H9 (cell line): ENCODE results near the gene ERVMER34-1. TPM values are rescaled to one million over a fixed set of nuclear protein-coding genes. Genes with fewer than 3 reads are reported as not detected.

ENCODE experiments used
- DNase-seq: peaks from one replicate; pipeline ENCODE4 v3.0.0-alpha.2; 2017
- H2AFZ ChIP-seq: one replicate; pipeline ENCODE4 v1.6.1; 2013; ENCODE audit warnings: mild to moderate bottlenecking, low read length, control low read depth, moderate library complexity
- H2AK5ac ChIP-seq: 2 replicates; pipeline ENCODE4 v1.6.1; 2013; ENCODE audit warnings: low read length, control low read depth, mixed read lengths; ENCODE audit not compliant: insufficient read length
- H2BK120ac ChIP-seq: one replicate; pipeline ENCODE4 v1.6.1; 2013; ENCODE audit warnings: low read depth, mild to moderate bottlenecking, low read length, control low read depth, inconsistent platforms; ENCODE audit not compliant: poor library complexity, severe bottlenecking
- H2BK12ac ChIP-seq: 2 replicates; pipeline ENCODE4 v1.6.1; 2013; ENCODE audit warnings: low read length, control low read depth, mixed read lengths, low read depth; ENCODE audit not compliant: insufficient read length
- H2BK15ac ChIP-seq: 2 replicates; pipeline ENCODE4 v1.6.1; 2013; ENCODE audit warnings: low read depth, low read length, control low read depth
- H2BK20ac ChIP-seq: one replicate; pipeline ENCODE4 v1.6.1; 2013; ENCODE audit warnings: low read depth, mild to moderate bottlenecking, low read length, control low read depth, inconsistent platforms; ENCODE audit not compliant: poor library complexity, severe bottlenecking
- H2BK5ac ChIP-seq: 2 replicates; pipeline ENCODE4 v1.6.1; 2013; ENCODE audit warnings: low read length, control low read depth, mixed read lengths; ENCODE audit not compliant: insufficient read length
- H3K14ac ChIP-seq: 2 replicates; pipeline ENCODE4 v1.6.1; 2013; ENCODE audit warnings: low read length, control low read depth; ENCODE audit not compliant: insufficient read depth
- H3K18ac ChIP-seq: 2 replicates; pipeline ENCODE4 v1.6.1; 2013; ENCODE audit warnings: low read depth, mild to moderate bottlenecking, mixed read lengths, low read length, control low read depth; ENCODE audit not compliant: insufficient read length
- H3K23ac ChIP-seq: 2 replicates; pipeline ENCODE4 v1.6.1; 2013; ENCODE audit warnings: low read length, control low read depth, mixed read lengths, low read depth; ENCODE audit not compliant: insufficient read length
- H3K23me2 ChIP-seq: 2 replicates; pipeline ENCODE4 v1.6.1; 2013; ENCODE audit warnings: low read depth, mild to moderate bottlenecking, mixed read lengths, low read length, control low read depth; ENCODE audit not compliant: insufficient read length, poor library complexity, severe bottlenecking
- H3K27ac ChIP-seq: 2 replicates; pipeline ENCODE4 v1.5.1; 2013; ENCODE audit warnings: low read length, control low read depth, mixed read lengths, low read depth; ENCODE audit not compliant: insufficient read length
- H3K27me3 ChIP-seq: 2 replicates; pipeline ENCODE4 v1.6.1; 2013; ENCODE audit warnings: low read length, control low read depth, inconsistent platforms; ENCODE audit not compliant: insufficient read depth
- H3K4ac ChIP-seq: 2 replicates; pipeline ENCODE4 v1.6.1; 2013; ENCODE audit warnings: low read depth, mild to moderate bottlenecking, control low read depth, inconsistent platforms, low read length, moderate library complexity
- H3K4me1 ChIP-seq: 2 replicates; pipeline ENCODE4 v1.6.1; 2013; ENCODE audit warnings: low read length, control low read depth, inconsistent platforms; ENCODE audit not compliant: insufficient read depth
- H3K4me2 ChIP-seq: 2 replicates; pipeline ENCODE4 v1.6.1; 2013; ENCODE audit warnings: low read length, control low read depth, mixed read lengths; ENCODE audit not compliant: insufficient read length, insufficient read depth
- H3K56ac ChIP-seq: 2 replicates; pipeline ENCODE4 v1.6.1; 2013; ENCODE audit warnings: low read depth, mild to moderate bottlenecking, mixed read lengths, low read length, control low read depth; ENCODE audit not compliant: insufficient read length
- H3K79me1 ChIP-seq: 2 replicates; pipeline ENCODE4 v1.6.1; 2013; ENCODE audit warnings: low read depth, mild to moderate bottlenecking, moderate library complexity, low read length, control low read depth, inconsistent platforms; ENCODE audit not compliant: insufficient read depth, poor library complexity, severe bottlenecking
- H3K79me2 ChIP-seq: 2 replicates; pipeline ENCODE4 v1.6.1; 2013; ENCODE audit warnings: low read length, control low read depth, inconsistent platforms; ENCODE audit not compliant: insufficient read depth
- H3K9ac ChIP-seq: 2 replicates; pipeline ENCODE4 v1.6.1; 2013; ENCODE audit warnings: low read length, control low read depth, mixed read lengths; ENCODE audit not compliant: insufficient read length; ENCODE audit errors: extremely low read depth
- H3K9me3 ChIP-seq: one replicate; pipeline ENCODE4 v1.6.1; 2013; ENCODE audit warnings: low read depth, low read length, inconsistent platforms; ENCODE audit not compliant: control insufficient read depth
- H3T11ph ChIP-seq: one replicate; pipeline ENCODE4 v1.6.1; 2013; ENCODE audit warnings: mild to moderate bottlenecking, low read length, control low read depth, inconsistent platforms
- H4K20me1 ChIP-seq: one replicate; pipeline ENCODE4 v1.6.1; 2013; ENCODE audit not compliant: control insufficient read depth, insufficient read length, insufficient read depth
- H4K5ac ChIP-seq: 2 replicates; pipeline ENCODE4 v1.6.1; 2013; ENCODE audit warnings: low read depth, mild to moderate bottlenecking, mixed read lengths, low read length, control low read depth; ENCODE audit not compliant: insufficient read length
- H4K8ac ChIP-seq: replicated peaks from 2 replicates; pipeline ENCODE4 v1.6.1; 2013; ENCODE audit warnings: low read length, control low read depth, mixed read lengths, low read depth; ENCODE audit not compliant: insufficient read length
- H4K91ac ChIP-seq: 2 replicates; pipeline ENCODE4 v1.6.1; 2013; ENCODE audit warnings: low read depth, mild to moderate bottlenecking, moderate library complexity, mixed read lengths, low read length, control low read depth; ENCODE audit not compliant: insufficient read length
- H3K27ac Mint-ChIP-seq, 3 experiments: 2 replicates in 2 of 3; 3 replicates in 1 of 3; pipeline ENCODE4 v1.8.0; 2020 to 2021; ENCODE audit warnings: mixed read lengths in 3 of 3, mild to moderate bottlenecking in 1 of 3, moderate library complexity in 1 of 3
- H3K27me3 Mint-ChIP-seq: 2 replicates; pipeline ENCODE4 v1.8.0; 2021; ENCODE audit warnings: low read depth, mild to moderate bottlenecking, moderate library complexity, mixed read lengths
- H3K36me3 Mint-ChIP-seq, 3 experiments: 2 replicates in 2 of 3; 3 replicates in 1 of 3; pipeline ENCODE4 v1.8.0; 2020 to 2021; ENCODE audit warnings: low read depth in 3 of 3, mixed read lengths in 3 of 3; ENCODE audit not compliant: insufficient read depth in 1 of 3
- H3K4me1 Mint-ChIP-seq, 2 experiments: 2 replicates each; pipeline ENCODE4 v1.8.0; 2020; ENCODE audit warnings: mixed read lengths in 2 of 2
- H3K4me3 Mint-ChIP-seq, 2 experiments: 2 replicates in 1 of 2; 3 replicates in 1 of 2; pipeline ENCODE4 v1.8.0; 2020 to 2021; ENCODE audit warnings: mild to moderate bottlenecking in 2 of 2, mixed read lengths in 2 of 2, moderate library complexity in 1 of 2
- H3K9me3 Mint-ChIP-seq, 2 experiments: 2 replicates in 1 of 2; 3 replicates in 1 of 2; pipeline ENCODE4 v1.8.0; 2020; ENCODE audit warnings: mild to moderate bottlenecking in 2 of 2, mixed read lengths in 2 of 2, moderate library complexity in 1 of 2
- CTCF ChIP-seq: fragments of 200-600 bp; sonication (generic); conservative IDR thresholded peaks from 3 replicates; pipeline ENCODE4 v1.8.0; 2021; ENCODE audit warnings: antibody characterized with exemption, mild to moderate bottlenecking
- WGBS: extraction: QIAGEN DNeasy Blood & Tissue Kit; methylation state at CpG from one replicate; pipeline ENCODE4 v1.1.7; 2013; ENCODE audit warnings: missing lambda C conversion rate, low lambda C conversion rate, mixed read lengths; ENCODE audit not compliant: insufficient read length; ENCODE audit errors: extremely low coverage; 5-methylcytosine and 5-hydroxymethylcytosine counted together
- total RNA-seq: library from RNA; stranded (reverse); gene quantifications from 2 replicates; pipeline ENCODE4 v1.2.1, GENCODE V29; 2021

The ERVMER34-1 gene
- total RNA-seq, 1 experiment from 2014 or later: 14.4 TPM

- H2BK12ac ChIP-seq: no peak overlapping the region
- H3K27me3 Mint-ChIP-seq: no peaks in the 10 kb centered on the region
- H3K79me1 ChIP-seq: peaks cover 5% of the 10 kb centered on the region
- no peak overlapping the region for H2AK5ac ChIP-seq
- no peak overlapping the region; a peak in 1 of 5 replicates for H3K4me3 Mint-ChIP-seq
- H3K14ac ChIP-seq: no peak overlapping the region
- H3K27ac Mint-ChIP-seq: peak overlapping the region in 1 of 3 experiments; percentile 84; a peak in 1 of 7 replicates
- no peak overlapping the region for H2BK15ac ChIP-seq
- no peak overlapping the region for H3K9ac ChIP-seq
- no peak overlapping the region for H3K4ac ChIP-seq
- H4K5ac ChIP-seq: no peak overlapping the region
- H3K79me2 ChIP-seq: peaks cover 9% of the 10 kb centered on the region; the same call in 1 of the 2 replicates
- no peak overlapping the region for H3K23ac ChIP-seq
- peaks cover 29 to 32% of the 10 kb centered on the region in 2 experiments for H3K4me1 Mint-ChIP-seq
- no peaks in the 10 kb centered on the region for H3K9me3 ChIP-seq
- no peak overlapping the region for H2AFZ ChIP-seq
- no peaks in the 10 kb centered on the region; a peak in 1 of 5 replicates for H3K9me3 Mint-ChIP-seq
- peaks cover 44 to 74% (median 63%) of the 10 kb centered on the region in 3 experiments for H3K36me3 Mint-ChIP-seq
- H4K8ac ChIP-seq: no peak overlapping the region
- H3T11ph ChIP-seq: no peak overlapping the region
- H3K4me2 ChIP-seq: no peak overlapping the region
- no peak overlapping the region for H3K27ac ChIP-seq
- no peak for TF ChIP-seq CTCF
- H3K18ac ChIP-seq: no peak overlapping the region
- no peak overlapping the region for H2BK20ac ChIP-seq
- no peak overlapping the region for H2BK120ac ChIP-seq
- DNase-seq: no peak
- H3K4me1 ChIP-seq: peaks cover 12% of the 10 kb centered on the region
- no peaks in the 10 kb centered on the region for H4K20me1 ChIP-seq
- H3K27me3 ChIP-seq: no peaks in the 10 kb centered on the region
- no peak overlapping the region for H3K56ac ChIP-seq
- H4K91ac ChIP-seq: no peak overlapping the region
- WGBS: no CpG with 5 or more reads among the region's 6 CpGs
- no peak overlapping the region for H2BK5ac ChIP-seq
- peaks cover 17% of the 10 kb centered on the region for H3K23me2 ChIP-seq
Measured at GRCh38 chr4:52716364-52717151, 34.7 kb downstream of the ERVMER34-1 start.
